ENCODE measurements around the gene GLB1L2.

The GLB1L2 gene

DNA sequence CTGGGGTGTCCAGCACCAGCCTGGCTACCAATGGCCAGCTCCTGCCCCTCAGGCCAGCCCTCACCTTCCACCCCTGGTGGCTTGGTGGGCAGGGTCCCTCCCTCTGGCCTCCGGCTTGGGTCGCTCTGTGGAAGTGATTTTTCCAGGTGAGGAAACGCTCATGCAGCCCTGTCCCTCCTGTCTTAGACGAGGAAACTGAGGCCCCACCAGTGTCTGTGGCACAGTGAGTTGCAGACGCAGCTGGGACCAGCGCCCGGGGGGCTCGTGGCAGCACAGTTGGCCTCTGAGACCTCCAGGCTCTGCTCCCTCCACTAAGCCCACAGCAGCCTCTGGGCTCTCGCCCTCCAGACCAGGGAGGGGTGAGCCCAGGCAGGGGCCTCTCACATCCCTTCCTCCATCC, 74.1 kb downstream of the GLB1L2 start:
- Histone ChIP-seq H3K9me3 (ENCODE audit: control insufficient read depth, low read length) (no peaks in the 10 kb centered on the region), H3K4me3 (ENCODE audit: insufficient read depth in 1 of 2, low read depth in 1 of 2, low read length in 2 of 2) (no peak overlapping the region), H3K27me3 (ENCODE audit: control insufficient read depth in 1 of 2, insufficient read depth in 1 of 2, low read length in 2 of 2) (peaks cover 19 to 35% of the 10 kb centered on the region in 2 experiments), H2BK12ac (ENCODE audit: low read length in 2 of 2) (no peak overlapping the region), H3K4me2 (ENCODE audit: low read length, poor library complexity, severe bottlenecking) (no peak overlapping the region), H2BK15ac (ENCODE audit: low read depth, poor library complexity, severe bottlenecking) (no peak overlapping the region), H3K23ac (ENCODE audit: low read length in 2 of 2) (no peak overlapping the region), H2AK5ac (ENCODE audit: low read length, severe bottlenecking) (no peak overlapping the region), H3K18ac (ENCODE audit: low read depth in 1 of 2, low read length in 2 of 2) (no peak overlapping the region), H3K27ac (ENCODE audit: low read length, poor library complexity, severe bottlenecking) (no peak overlapping the region), H2BK5ac (ENCODE audit: low read depth, low read length, poor library complexity, severe bottlenecking) (no peak overlapping the region), H2AFZ (ENCODE audit: low read depth, low read length) (no peak overlapping the region), H3K4me1 (ENCODE audit: control insufficient read depth, insufficient read depth, low read depth, low read length) (no peaks in the 10 kb centered on the region), H4K91ac (ENCODE audit: low read length) (no peak overlapping the region), H3K36me3 (ENCODE audit: control insufficient read depth in 1 of 2, insufficient read depth in 2 of 2, low read depth in 1 of 2, low read length in 2 of 2) (no peaks in the 10 kb centered on the region), H3K79me1 (replicated peaks; ENCODE audit: low read length, poor library complexity, severe bottlenecking) (no peaks in the 10 kb centered on the region), H3K4ac (ENCODE audit: low read depth in 1 of 2, low read length in 2 of 2) (no peak overlapping the region), H4K8ac (ENCODE audit: low read length) (no peak overlapping the region), H3K9ac (ENCODE audit: low read length) (no peak overlapping the region), H2BK120ac (ENCODE audit: low read depth, low read length) (no peak overlapping the region), H3K14ac (ENCODE audit: low read length in 2 of 2) (no peak overlapping the region)
- WGBS = 87% methylated on average over 8 of the region's 9 CpGs
- no peak for DNase-seq

- Histone ChIP-seq H3K9me3 (ENCODE audit: control insufficient read depth, low read length) (no peaks in the 10 kb centered on the region), H3K9ac (ENCODE audit: low read length) (no peak overlapping the region), H3K14ac (ENCODE audit: low read length in 2 of 2) (no peak overlapping the region), H3K23ac (ENCODE audit: low read length in 2 of 2) (no peak overlapping the region), H2BK12ac (ENCODE audit: low read length in 2 of 2) (no peak overlapping the region), H2BK120ac (ENCODE audit: low read depth, low read length) (no peak overlapping the region), H3K4ac (ENCODE audit: low read depth in 1 of 2, low read length in 2 of 2) (no peak overlapping the region), H3K4me1 (ENCODE audit: control insufficient read depth, insufficient read depth, low read depth, low read length) (peaks cover 2% of the 10 kb centered on the region), H2AFZ (ENCODE audit: low read depth, low read length) (no peak overlapping the region), H2BK15ac (ENCODE audit: low read depth, poor library complexity, severe bottlenecking) (no peak overlapping the region), H4K8ac (ENCODE audit: low read length) (no peak overlapping the region), H3K18ac (ENCODE audit: low read depth in 1 of 2, low read length in 2 of 2) (no peak overlapping the region), H2BK5ac (ENCODE audit: low read depth, low read length, poor library complexity, severe bottlenecking) (no peak overlapping the region), H3K36me3 (ENCODE audit: control insufficient read depth in 1 of 2, insufficient read depth in 2 of 2, low read depth in 1 of 2, low read length in 2 of 2) (no peaks in the 10 kb centered on the region), H4K91ac (ENCODE audit: low read length) (no peak overlapping the region), H2AK5ac (ENCODE audit: low read length, severe bottlenecking) (no peak overlapping the region), H3K27ac (ENCODE audit: low read length, poor library complexity, severe bottlenecking) (no peak overlapping the region), H3K27me3 (ENCODE audit: control insufficient read depth in 1 of 2, insufficient read depth in 1 of 2, low read length in 2 of 2) (peaks cover 25 to 42% of the 10 kb centered on the region in 2 experiments), H3K4me3 (ENCODE audit: insufficient read depth in 1 of 2, low read depth in 1 of 2, low read length in 2 of 2) (no peak overlapping the region), H3K4me2 (ENCODE audit: low read length, poor library complexity, severe bottlenecking) (no peak overlapping the region), H3K79me1 (replicated peaks; ENCODE audit: low read length, poor library complexity, severe bottlenecking) (no peaks in the 10 kb centered on the region)
- WGBS = 78% methylated on average over 9 of the region's 11 CpGs
- no peak for DNase-seq
These were observed 74.7 kb downstream of the GLB1L2 start for GRCh38 chr11:134406264-134407185.

DNA sequence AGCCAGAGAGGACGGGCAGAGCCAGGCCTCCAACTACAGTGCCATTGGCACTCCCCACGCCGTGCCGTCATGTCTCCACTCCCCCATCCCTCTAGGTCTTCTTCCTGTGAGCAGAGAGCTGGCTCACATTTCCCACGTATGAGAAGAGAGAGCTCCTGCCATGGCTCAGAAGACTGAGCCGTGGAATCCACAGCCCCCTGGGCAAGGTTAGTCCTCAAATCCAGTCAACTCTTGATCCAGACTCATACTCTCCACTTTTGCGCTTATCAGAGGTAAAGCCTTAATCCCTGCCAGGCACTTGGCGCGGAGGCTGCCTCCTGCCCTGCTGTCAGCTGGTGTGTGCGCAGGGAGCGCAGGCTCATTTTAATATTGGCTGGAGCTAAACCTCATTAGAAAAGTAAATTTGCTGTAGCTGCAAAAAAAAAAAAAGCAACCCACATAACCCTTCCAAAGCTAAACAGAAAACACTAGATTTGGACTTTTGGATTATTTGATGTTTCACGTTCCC, 75.6 kb downstream of the GLB1L2 start:
- Histone ChIP-seq H3K23ac (ENCODE audit: low read length in 2 of 2) (no peak overlapping the region), H3K9ac (ENCODE audit: low read length) (no peak overlapping the region), H2BK12ac (ENCODE audit: low read length in 2 of 2) (no peak overlapping the region), H3K27ac (ENCODE audit: low read length, poor library complexity, severe bottlenecking) (no peak overlapping the region), H2AFZ (ENCODE audit: low read depth, low read length) (no peak overlapping the region), H3K79me1 (replicated peaks; ENCODE audit: low read length, poor library complexity, severe bottlenecking) (no peaks in the 10 kb centered on the region), H3K36me3 (ENCODE audit: control insufficient read depth in 1 of 2, insufficient read depth in 2 of 2, low read depth in 1 of 2, low read length in 2 of 2) (no peaks in the 10 kb centered on the region), H3K18ac (ENCODE audit: low read depth in 1 of 2, low read length in 2 of 2) (no peak overlapping the region), H2BK15ac (ENCODE audit: low read depth, poor library complexity, severe bottlenecking) (no peak overlapping the region), H4K91ac (ENCODE audit: low read length) (no peak overlapping the region), H4K8ac (ENCODE audit: low read length) (no peak overlapping the region), H3K27me3 (ENCODE audit: control insufficient read depth in 1 of 2, insufficient read depth in 1 of 2, low read length in 2 of 2) (peaks cover 26 to 42% of the 10 kb centered on the region in 2 experiments), H3K4ac (ENCODE audit: low read depth in 1 of 2, low read length in 2 of 2) (no peak overlapping the region), H3K4me3 (ENCODE audit: insufficient read depth in 1 of 2, low read depth in 1 of 2, low read length in 2 of 2) (no peak overlapping the region), H3K9me3 (ENCODE audit: control insufficient read depth, low read length) (no peaks in the 10 kb centered on the region), H2AK5ac (ENCODE audit: low read length, severe bottlenecking) (no peak overlapping the region), H2BK120ac (ENCODE audit: low read depth, low read length) (no peak overlapping the region), H3K4me1 (ENCODE audit: control insufficient read depth, insufficient read depth, low read depth, low read length) (peaks cover 5% of the 10 kb centered on the region), H3K14ac (ENCODE audit: low read length in 2 of 2) (no peak overlapping the region), H2BK5ac (ENCODE audit: low read depth, low read length, poor library complexity, severe bottlenecking) (no peak overlapping the region), H3K4me2 (ENCODE audit: low read length, poor library complexity, severe bottlenecking) (no peak overlapping the region)
- WGBS = 71% methylated on average over 12 of the region's 12 CpGs
- no peak for DNase-seq

DNA sequence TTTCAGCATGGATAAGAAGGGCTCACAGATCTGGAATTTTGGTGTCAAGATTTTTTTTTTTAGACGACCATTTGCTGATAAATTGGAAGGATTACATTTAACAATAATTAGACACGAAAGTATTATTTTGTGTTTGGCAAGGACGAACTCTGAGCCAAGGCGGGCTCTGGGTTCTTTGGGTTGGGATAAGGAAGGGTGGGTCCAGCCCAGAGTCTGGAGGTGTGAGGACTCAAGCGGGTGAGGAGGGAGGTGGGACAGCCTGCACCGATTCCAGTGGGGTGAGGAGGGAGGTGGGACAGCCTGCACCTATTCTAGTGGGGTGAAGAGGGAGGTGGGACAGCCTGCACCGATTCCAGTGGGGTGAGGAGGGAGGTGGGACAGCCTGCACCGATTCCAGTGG, 76.1 kb downstream of the GLB1L2 start:
- no peak overlapping the region for H2BK12ac ChIP-seq (ENCODE audit: low read length in 2 of 2)
- H3K4me3 ChIP-seq (ENCODE audit: insufficient read depth in 1 of 2, low read depth in 1 of 2, low read length in 2 of 2) = no peak overlapping the region
- no peak for DNase-seq
- no peak overlapping the region for H3K23ac ChIP-seq (ENCODE audit: low read length in 2 of 2)
- no peak overlapping the region for H3K27ac ChIP-seq (ENCODE audit: low read length, poor library complexity, severe bottlenecking)
- no peaks in the 10 kb centered on the region for H3K36me3 ChIP-seq (ENCODE audit: control insufficient read depth in 1 of 2, insufficient read depth in 2 of 2, low read depth in 1 of 2, low read length in 2 of 2)
- H2AK5ac ChIP-seq (ENCODE audit: low read length, severe bottlenecking) = no peak overlapping the region
- no peak overlapping the region for H2AFZ ChIP-seq (ENCODE audit: low read depth, low read length)
- H3K4me1 ChIP-seq (ENCODE audit: control insufficient read depth, insufficient read depth, low read depth, low read length) = peaks cover 9% of the 10 kb centered on the region
- no peak overlapping the region for H3K4me2 ChIP-seq (ENCODE audit: low read length, poor library complexity, severe bottlenecking)
- no peak overlapping the region for H3K14ac ChIP-seq (ENCODE audit: low read length in 2 of 2)
- 76% methylated on average over 8 of the region's 8 CpGs for WGBS
- H2BK15ac ChIP-seq (ENCODE audit: low read depth, poor library complexity, severe bottlenecking) = no peak overlapping the region
- no peak overlapping the region for H4K8ac ChIP-seq (ENCODE audit: low read length)
- H3K4ac ChIP-seq (ENCODE audit: low read depth in 1 of 2, low read length in 2 of 2) = no peak overlapping the region
- no peak overlapping the region for H3K9ac ChIP-seq (ENCODE audit: low read length)
- no peaks in the 10 kb centered on the region for H3K79me1 ChIP-seq (replicated peaks; ENCODE audit: low read length, poor library complexity, severe bottlenecking)
- no peaks in the 10 kb centered on the region for H3K9me3 ChIP-seq (ENCODE audit: control insufficient read depth, low read length)
- no peak overlapping the region for H2BK120ac ChIP-seq (ENCODE audit: low read depth, low read length)
- H3K27me3 ChIP-seq (ENCODE audit: control insufficient read depth in 1 of 2, insufficient read depth in 1 of 2, low read length in 2 of 2) = peaks cover 27 to 44% of the 10 kb centered on the region in 2 experiments
- no peak overlapping the region for H4K91ac ChIP-seq (ENCODE audit: low read length)
- no peak overlapping the region for H3K18ac ChIP-seq (ENCODE audit: low read depth in 1 of 2, low read length in 2 of 2)
- H2BK5ac ChIP-seq (ENCODE audit: low read depth, low read length, poor library complexity, severe bottlenecking) = no peak overlapping the region

Measured in mesenchymal stem cell (in vitro differentiated cells and primary cell).